GM21576 (cell line): ENCODE measurements around the gene SAMD4A.

Experiments
- ATAC-seq: cut with Tn5 transposase; IDR thresholded peaks from one replicate; pipeline ENCODE4 v1.9.1; 2021; ENCODE audit warnings: mild to moderate bottlenecking, moderate library complexity; ENCODE audit not compliant: unreplicated experiment

The SAMD4A gene

GRCh38 chr14:54718046-54718445 lies 151.1 kb downstream of the SAMD4A start:
- ATAC-seq: no peak

- no peak for ATAC-seq
These were observed 152.5 kb downstream of the SAMD4A start for GRCh38 chr14:54719406-54719805.

- no peak for ATAC-seq
These were observed 156.0 kb downstream of the SAMD4A start for GRCh38 chr14:54722791-54723432.

- no peak for ATAC-seq
These were observed 157.2 kb downstream of the SAMD4A start for GRCh38 chr14:54724123-54724522.

- no peak for ATAC-seq
These were observed 157.9 kb downstream of the SAMD4A start for GRCh38 chr14:54724676-54725325.

- ATAC-seq: no peak
These were observed 159.1 kb downstream of the SAMD4A start for GRCh38 chr14:54725998-54726397.

GRCh38 chr14:54727929-54728328 lies 161.0 kb downstream of the SAMD4A start:
- no peak for ATAC-seq

- no peak for ATAC-seq
These were observed 162.0 kb downstream of the SAMD4A start for GRCh38 chr14:54728700-54729527.

- peak; percentile 96 for ATAC-seq
These were observed 163.4 kb downstream of the SAMD4A start for GRCh38 chr14:54730156-54730961.

- no peak for ATAC-seq
These were observed 168.0 kb downstream of the SAMD4A start for GRCh38 chr14:54734966-54735365.

GRCh38 chr14:54735424-54735823 lies 168.5 kb downstream of the SAMD4A start:
- no peak for ATAC-seq

- ATAC-seq: no peak
These were observed 170.3 kb downstream of the SAMD4A start for GRCh38 chr14:54737132-54737711.

- ATAC-seq: no peak
These were observed 171.1 kb downstream of the SAMD4A start for GRCh38 chr14:54738009-54738408.

- ATAC-seq: no peak
These were observed 172.6 kb downstream of the SAMD4A start for GRCh38 chr14:54739514-54739913.

GRCh38 chr14:54742492-54743350 lies 175.8 kb downstream of the SAMD4A start:
- no peak for ATAC-seq

- ATAC-seq: no peak
These were observed 176.5 kb downstream of the SAMD4A start for GRCh38 chr14:54743382-54743781.

GRCh38 chr14:54746019-54746418 lies 179.1 kb downstream of the SAMD4A start:
- no peak for ATAC-seq

- ATAC-seq: no peak
These were observed 180.7 kb downstream of the SAMD4A start for GRCh38 chr14:54747616-54748015.

GRCh38 chr14:54749180-54749579 lies 182.3 kb downstream of the SAMD4A start:
- ATAC-seq: no peak

- no peak for ATAC-seq
These were observed 182.8 kb downstream of the SAMD4A start for GRCh38 chr14:54749727-54750126.
